HG03571 (cell line): ENCODE measurements around the gene RAP1GAP.
"Not testable (repeated sequence)": the region's sequence is repeated elsewhere in the genome, so short reads cannot be mapped to it uniquely, and the experiment has no call there.

Experiments used
- ATAC-seq: cut with Tn5 transposase; IDR thresholded peaks from one replicate; pipeline ENCODE4 v1.9.1; 2021; ENCODE audit not compliant: unreplicated experiment

RAP1GAP gene

GRCh38 chr1:21572735-21573277, 96.4 kb downstream of the RAP1GAP start:
- no peak for ATAC-seq

- ATAC-seq, result no peak
Observed at GRCh38 chr1:21572221-21572620, 96.9 kb downstream of the RAP1GAP start.

- no peak for ATAC-seq
Observed at GRCh38 chr1:21570885-21571284, 98.3 kb downstream of the RAP1GAP start.

GRCh38 chr1:21570528-21570875, 98.7 kb downstream of the RAP1GAP start:
- ATAC-seq, result no peak

- no peak for ATAC-seq
Observed at GRCh38 chr1:21569820-21570527, 99.2 kb downstream of the RAP1GAP start.

GRCh38 chr1:21568809-21569385, 100.3 kb downstream of the RAP1GAP start:
- ATAC-seq, result no peak

- ATAC-seq, result no peak
Observed at GRCh38 chr1:21568006-21568746, 101.0 kb downstream of the RAP1GAP start.

GRCh38 chr1:21567241-21568005, 101.7 kb downstream of the RAP1GAP start:
- no peak for ATAC-seq

- not testable (repeated sequence) for ATAC-seq
Observed at GRCh38 chr1:21566361-21566760, 102.8 kb downstream of the RAP1GAP start.

GRCh38 chr1:21565285-21565684, 103.9 kb downstream of the RAP1GAP start:
- no peak for ATAC-seq

- ATAC-seq, result no peak
Observed at GRCh38 chr1:21564521-21565095, 104.5 kb downstream of the RAP1GAP start.

GRCh38 chr1:21563971-21564370, 105.2 kb downstream of the RAP1GAP start:
- ATAC-seq, result no peak

GRCh38 chr1:21562896-21563295, 106.3 kb downstream of the RAP1GAP start:
- ATAC-seq, result no peak

- ATAC-seq, result no peak
Observed at GRCh38 chr1:21560916-21561638, 108.1 kb downstream of the RAP1GAP start.

GRCh38 chr1:21559788-21560567, 109.2 kb downstream of the RAP1GAP start:
- ATAC-seq, result no peak

- no peak for ATAC-seq
Observed at GRCh38 chr1:21553116-21553926, 115.8 kb downstream of the RAP1GAP start.

- ATAC-seq, result no peak
Observed at GRCh38 chr1:21552715-21553114, 116.4 kb downstream of the RAP1GAP start.

- ATAC-seq, result no peak
Observed at GRCh38 chr1:21550866-21551475, 118.2 kb downstream of the RAP1GAP start.
